Measurements from ENCODE around the gene IQSEC3. TPM values are rescaled to one million over a fixed set of nuclear protein-coding genes. Genes with fewer than 3 reads are reported as not detected.

IQSEC3 gene
- total and polyA plus RNA-seq, 4 donors = 0.29 to 7.5 (median 1.5) TPM

- Histone ChIP-seq H3K9me3 (ENCODE audit: control insufficient read depth in 4 of 4, insufficient read depth in 3 of 4, low read length in 3 of 4) (no peaks in the 10 kb centered on the region), H3K4me3 (no peak overlapping the region), H3K9ac (ENCODE audit: insufficient read depth in 1 of 2, low read length in 2 of 2) (no peak overlapping the region), H3K36me3 (ENCODE audit: control insufficient read depth in 4 of 4, insufficient read depth in 4 of 4, low read length in 4 of 4) (no peaks in the 10 kb centered on the region), H3K4me1 (ENCODE audit: control insufficient read depth in 5 of 5, insufficient read depth in 5 of 5, low read length in 5 of 5) (no peaks in the 10 kb centered on the region), H3K27ac (ENCODE audit: low read depth in 1 of 2, low read length in 1 of 2) (no peak overlapping the region), H3K27me3 (ENCODE audit: control insufficient read depth in 3 of 3, insufficient read depth in 3 of 3, low read length in 2 of 3) (no peaks in the 10 kb centered on the region)
- ATAC-seq (ENCODE audit: insufficient read depth, low FRiP score) (no peak), DNase-seq (peak; percentile 34 to 68 (median 44))
- WGBS, 2 donors = 22 to 23% methylated on average over 15 to 17 of the region's 17 CpGs
- TF ChIP-seq, protein P1, sequence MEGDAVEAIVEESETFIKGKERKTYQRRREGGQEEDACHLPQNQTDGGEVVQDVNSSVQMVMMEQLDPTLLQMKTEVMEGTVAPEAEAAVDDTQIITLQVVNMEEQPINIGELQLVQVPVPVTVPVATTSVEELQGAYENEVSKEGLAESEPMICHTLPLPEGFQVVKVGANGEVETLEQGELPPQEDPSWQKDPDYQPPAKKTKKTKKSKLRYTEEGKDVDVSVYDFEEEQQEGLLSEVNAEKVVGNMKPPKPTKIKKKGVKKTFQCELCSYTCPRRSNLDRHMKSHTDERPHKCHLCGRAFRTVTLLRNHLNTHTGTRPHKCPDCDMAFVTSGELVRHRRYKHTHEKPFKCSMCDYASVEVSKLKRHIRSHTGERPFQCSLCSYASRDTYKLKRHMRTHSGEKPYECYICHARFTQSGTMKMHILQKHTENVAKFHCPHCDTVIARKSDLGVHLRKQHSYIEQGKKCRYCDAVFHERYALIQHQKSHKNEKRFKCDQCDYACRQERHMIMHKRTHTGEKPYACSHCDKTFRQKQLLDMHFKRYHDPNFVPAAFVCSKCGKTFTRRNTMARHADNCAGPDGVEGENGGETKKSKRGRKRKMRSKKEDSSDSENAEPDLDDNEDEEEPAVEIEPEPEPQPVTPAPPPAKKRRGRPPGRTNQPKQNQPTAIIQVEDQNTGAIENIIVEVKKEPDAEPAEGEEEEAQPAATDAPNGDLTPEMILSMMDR (IDR thresholded peaks at IDR 0.05; ENCODE audit: control extremely low read depth, extremely low read depth) = no peak
Observed at GRCh38 chr12:219891-220352, 153.4 kb downstream of the IQSEC3 start.

GRCh38 chr12:220491-220890 is 153.9 kb downstream of the IQSEC3 start:
- WGBS, 2 donors = 71 to 72% methylated on average over 6 of the region's 6 CpGs
- Histone ChIP-seq H3K4me3 (no peak overlapping the region), H3K9me3 (ENCODE audit: control insufficient read depth in 4 of 4, insufficient read depth in 3 of 4, low read length in 3 of 4) (no peaks in the 10 kb centered on the region), H3K9ac (ENCODE audit: insufficient read depth in 1 of 2, low read length in 2 of 2) (no peak overlapping the region), H3K27ac (ENCODE audit: low read depth in 1 of 2, low read length in 1 of 2) (no peak overlapping the region), H3K36me3 (ENCODE audit: control insufficient read depth in 4 of 4, insufficient read depth in 4 of 4, low read length in 4 of 4) (no peaks in the 10 kb centered on the region), H3K27me3 (ENCODE audit: control insufficient read depth in 3 of 3, insufficient read depth in 3 of 3, low read length in 2 of 3) (no peaks in the 10 kb centered on the region), H3K4me1 (ENCODE audit: control insufficient read depth in 5 of 5, insufficient read depth in 5 of 5, low read length in 5 of 5) (no peaks in the 10 kb centered on the region)
- TF ChIP-seq, protein P1 (IDR thresholded peaks at IDR 0.05; ENCODE audit: control extremely low read depth, extremely low read depth) = no peak
- no peak for ATAC-seq (ENCODE audit: insufficient read depth, low FRiP score)
- DNase-seq = no peak

- Histone ChIP-seq H3K36me3 (ENCODE audit: control insufficient read depth in 4 of 4, insufficient read depth in 4 of 4, low read length in 4 of 4) (no peaks in the 10 kb centered on the region), H3K27me3 (ENCODE audit: control insufficient read depth in 3 of 3, insufficient read depth in 3 of 3, low read length in 2 of 3) (no peaks in the 10 kb centered on the region), H3K27ac (ENCODE audit: low read depth in 1 of 2, low read length in 1 of 2) (no peak overlapping the region), H3K9ac (ENCODE audit: insufficient read depth in 1 of 2, low read length in 2 of 2) (no peak overlapping the region), H3K4me1 (ENCODE audit: control insufficient read depth in 5 of 5, insufficient read depth in 5 of 5, low read length in 5 of 5) (no peaks in the 10 kb centered on the region), H3K4me3 (no peak overlapping the region), H3K9me3 (ENCODE audit: control insufficient read depth in 4 of 4, insufficient read depth in 3 of 4, low read length in 3 of 4) (no peaks in the 10 kb centered on the region)
- TF ChIP-seq, protein P1 (IDR thresholded peaks at IDR 0.05; ENCODE audit: control extremely low read depth, extremely low read depth) = no peak
- 81 to 92% methylated on average over 19 of the region's 19 CpGs for WGBS, 2 donors
- ATAC-seq (ENCODE audit: insufficient read depth, low FRiP score) (no peak), DNase-seq (no peak)
Observed at GRCh38 chr12:220946-221550, 154.5 kb downstream of the IQSEC3 start.

GRCh38 chr12:221736-222135 is 155.2 kb downstream of the IQSEC3 start:
- H3K4me3 ChIP-seq = no peak overlapping the region
- no peaks in the 10 kb centered on the region for H3K27me3 ChIP-seq (ENCODE audit: control insufficient read depth in 3 of 3, insufficient read depth in 3 of 3, low read length in 2 of 3)
- H3K9ac ChIP-seq (ENCODE audit: insufficient read depth in 1 of 2, low read length in 2 of 2) = no peak overlapping the region
- WGBS, 2 donors = 79 to 87% methylated on average over 6 of the region's 6 CpGs
- TF ChIP-seq, protein P1 (IDR thresholded peaks at IDR 0.05; ENCODE audit: control extremely low read depth, extremely low read depth) = no peak
- H3K27ac ChIP-seq (ENCODE audit: low read depth in 1 of 2, low read length in 1 of 2) = no peak overlapping the region
- ATAC-seq (ENCODE audit: insufficient read depth, low FRiP score) = no peak
- H3K9me3 ChIP-seq (ENCODE audit: control insufficient read depth in 4 of 4, insufficient read depth in 3 of 4, low read length in 3 of 4) = no peaks in the 10 kb centered on the region
- H3K36me3 ChIP-seq (ENCODE audit: control insufficient read depth in 4 of 4, insufficient read depth in 4 of 4, low read length in 4 of 4) = no peaks in the 10 kb centered on the region
- no peak for DNase-seq
- H3K4me1 ChIP-seq (ENCODE audit: control insufficient read depth in 5 of 5, insufficient read depth in 5 of 5, low read length in 5 of 5) = no peaks in the 10 kb centered on the region
